Lung (tissue), 12 donors: ENCODE measurements around the gene SPSB1. TPM values are rescaled to one million over a fixed set of nuclear protein-coding genes. Genes with fewer than 3 reads are reported as not detected.
A peak's percentile ranks its signal among the peaks of the same experiment; 100 is the strongest.

Source experiments
- ATAC-seq: fragments of 200-7000 bp; cut with Tn5 transposase; one replicate; pipeline ENCODE4 v1.9.1; 2020; ENCODE audit warnings: moderate number of reproducible peaks; ENCODE audit not compliant: insufficient read depth, low FRiP score
- DNase-seq, 3 donors: peaks; one replicate each; pipeline ENCODE4 v3.0.0-alpha.2; 2013 to 2017
- H3K27ac ChIP-seq, 2 donors: one replicate each; pipeline ENCODE4 v1.5.1; 2013; ENCODE audit warnings: mild to moderate bottlenecking in 2 of 2, moderate library complexity in 2 of 2, control low read depth in 1 of 2, inconsistent platforms in 1 of 2, low read depth in 1 of 2, low read length in 1 of 2
- H3K27me3 ChIP-seq, 3 donors: one replicate each; pipeline ENCODE4 v1.5.1; 2013; ENCODE audit warnings: low read length in 2 of 3; ENCODE audit not compliant: control insufficient read depth in 3 of 3, insufficient read depth in 3 of 3
- H3K36me3 ChIP-seq, 4 donors: one replicate each; pipeline ENCODE4 v1.5.1; 2013; ENCODE audit warnings: low read length in 4 of 4, mild to moderate bottlenecking in 1 of 4, moderate library complexity in 1 of 4; ENCODE audit not compliant: control insufficient read depth in 4 of 4, insufficient read depth in 4 of 4
- H3K4me1 ChIP-seq, 5 donors: one replicate each; pipeline ENCODE4 v1.5.1; 2013; ENCODE audit warnings: low read length in 5 of 5, mild to moderate bottlenecking in 2 of 5, moderate library complexity in 1 of 5; ENCODE audit not compliant: control insufficient read depth in 5 of 5, insufficient read depth in 5 of 5
- H3K4me3 ChIP-seq: one replicate; pipeline ENCODE4 v1.5.1; 2013; ENCODE audit warnings: mild to moderate bottlenecking, control low read depth, moderate library complexity
- H3K9ac ChIP-seq, 2 donors: one replicate each; pipeline ENCODE4 v1.5.1; 2013; ENCODE audit warnings: low read length in 2 of 2, control low read depth in 1 of 2; ENCODE audit not compliant: insufficient read depth in 1 of 2
- H3K9me3 ChIP-seq, 4 donors: one replicate each; pipeline ENCODE4 v1.5.1; 2013; ENCODE audit warnings: low read length in 3 of 4, mild to moderate bottlenecking in 1 of 4, moderate library complexity in 1 of 4; ENCODE audit not compliant: control insufficient read depth in 4 of 4, insufficient read depth in 3 of 4
- WGBS, 2 donors: extraction: QIAGEN DNeasy Blood & Tissue Kit; methylation state at CpG; one replicate each; pipeline ENCODE4 v1.1.7; 2013; 5-methylcytosine and 5-hydroxymethylcytosine counted together
- polyA plus RNA-seq, 2 donors: library from polyadenylated mRNA; stranded (reverse); fragments of 200-250 nt; gene quantifications; one replicate each; pipeline ENCODE4 v1.2.1, GENCODE V29; 2013
- total RNA-seq, 2 donors: library from RNA; depleted of rRNA in 1 of 2; stranded (reverse); fragments of >200 nt in 1 of 2; gene quantifications; one replicate each; pipeline ENCODE4 v1.2.1, GENCODE V29; 2014 to 2021
- TF ChIP-seq, protein P1 (sequence below): IDR thresholded peaks from 2 replicates; pipeline ENCODE4 v1.5.1; 2012; ENCODE audit warnings: mild to moderate bottlenecking; ENCODE audit errors: control extremely low read depth, extremely low read depth
- donor health status: control.
- donor health status: control.
- donor health status: Bipolar disorder and iron deficiency.
- donor health status: healthy.
- donor health status: DM: yes; HTN: yes; CAD: no.

Gene SPSB1
- total and polyA plus RNA-seq, 4 donors = 9.5 to 25.9 (median 21.6) TPM

DNA sequence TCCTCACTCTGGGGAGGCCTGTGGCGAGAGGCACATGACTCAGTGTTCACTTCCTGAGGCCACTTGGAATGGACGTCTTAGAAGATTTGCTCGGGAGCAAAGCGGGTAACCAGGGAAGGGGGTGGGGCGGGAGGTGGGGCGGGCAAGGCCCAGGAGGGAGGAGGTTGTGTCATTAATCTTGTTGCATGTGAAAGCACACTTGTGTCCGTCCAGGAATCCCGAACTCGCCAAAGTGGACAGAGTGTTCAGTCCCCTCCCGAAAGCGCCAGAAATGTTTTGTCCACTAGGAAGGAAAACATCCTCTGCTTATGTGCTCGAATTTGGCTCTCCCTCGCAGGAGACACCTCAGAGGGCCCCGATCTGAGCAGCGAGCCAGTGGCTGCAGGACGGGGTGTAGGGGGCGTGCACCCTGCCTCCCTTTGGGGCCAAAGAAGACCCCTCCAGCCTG lies 84.2 kb downstream of the SPSB1 start:
- Histone ChIP-seq H3K4me1 (peaks cover 0 to 29% (median 3%) of the 10 kb centered on the region in 5 donors), H3K9me3 (no peaks in the 10 kb centered on the region), H3K27ac (peak overlapping the region in 1 of 2 donors; percentile 57), H3K27me3 (no peaks in the 10 kb centered on the region), H3K36me3 (no peaks in the 10 kb centered on the region), H3K4me3 (no peak overlapping the region), H3K9ac (no peak overlapping the region)
- DNase-seq = no peak
- TF ChIP-seq, protein P1, sequence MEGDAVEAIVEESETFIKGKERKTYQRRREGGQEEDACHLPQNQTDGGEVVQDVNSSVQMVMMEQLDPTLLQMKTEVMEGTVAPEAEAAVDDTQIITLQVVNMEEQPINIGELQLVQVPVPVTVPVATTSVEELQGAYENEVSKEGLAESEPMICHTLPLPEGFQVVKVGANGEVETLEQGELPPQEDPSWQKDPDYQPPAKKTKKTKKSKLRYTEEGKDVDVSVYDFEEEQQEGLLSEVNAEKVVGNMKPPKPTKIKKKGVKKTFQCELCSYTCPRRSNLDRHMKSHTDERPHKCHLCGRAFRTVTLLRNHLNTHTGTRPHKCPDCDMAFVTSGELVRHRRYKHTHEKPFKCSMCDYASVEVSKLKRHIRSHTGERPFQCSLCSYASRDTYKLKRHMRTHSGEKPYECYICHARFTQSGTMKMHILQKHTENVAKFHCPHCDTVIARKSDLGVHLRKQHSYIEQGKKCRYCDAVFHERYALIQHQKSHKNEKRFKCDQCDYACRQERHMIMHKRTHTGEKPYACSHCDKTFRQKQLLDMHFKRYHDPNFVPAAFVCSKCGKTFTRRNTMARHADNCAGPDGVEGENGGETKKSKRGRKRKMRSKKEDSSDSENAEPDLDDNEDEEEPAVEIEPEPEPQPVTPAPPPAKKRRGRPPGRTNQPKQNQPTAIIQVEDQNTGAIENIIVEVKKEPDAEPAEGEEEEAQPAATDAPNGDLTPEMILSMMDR = no peak
- 44 to 75% methylated on average over 17 of the region's 17 CpGs for WGBS, 2 donors
- ATAC-seq = peak; percentile 9

DNA sequence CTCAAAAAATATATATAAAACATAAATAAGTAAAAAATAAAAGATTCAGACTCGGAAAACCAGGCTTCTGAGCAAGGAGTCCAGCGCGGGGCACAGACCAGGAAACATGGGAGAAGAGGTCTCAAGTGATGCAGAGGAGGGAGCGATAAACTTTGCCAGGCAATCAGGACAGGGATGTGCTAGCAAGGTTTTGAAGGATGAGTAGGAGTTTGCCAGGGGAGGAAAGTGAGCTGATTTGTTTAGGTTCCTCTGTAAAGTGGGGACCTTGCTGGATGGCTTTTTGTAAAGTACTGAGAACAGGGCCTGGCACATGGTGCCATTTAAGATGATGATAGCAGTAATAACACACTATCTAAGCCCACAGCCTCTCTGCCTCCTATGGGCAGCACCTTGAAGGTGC lies 86.1 kb downstream of the SPSB1 start:
- H3K27me3 ChIP-seq = no peaks in the 10 kb centered on the region
- H3K36me3 ChIP-seq = no peaks in the 10 kb centered on the region
- H3K27ac ChIP-seq = no peak overlapping the region
- no peak for ATAC-seq
- DNase-seq = no peak
- WGBS, 2 donors = 99% methylated on average over 4 of the region's 4 CpGs
- H3K4me1 ChIP-seq = peaks cover 0 to 16% (median 0%) of the 10 kb centered on the region in 5 donors
- no peak overlapping the region for H3K9ac ChIP-seq
- H3K9me3 ChIP-seq = no peaks in the 10 kb centered on the region
- TF ChIP-seq, protein P1 = no peak
- no peak overlapping the region for H3K4me3 ChIP-seq

DNA sequence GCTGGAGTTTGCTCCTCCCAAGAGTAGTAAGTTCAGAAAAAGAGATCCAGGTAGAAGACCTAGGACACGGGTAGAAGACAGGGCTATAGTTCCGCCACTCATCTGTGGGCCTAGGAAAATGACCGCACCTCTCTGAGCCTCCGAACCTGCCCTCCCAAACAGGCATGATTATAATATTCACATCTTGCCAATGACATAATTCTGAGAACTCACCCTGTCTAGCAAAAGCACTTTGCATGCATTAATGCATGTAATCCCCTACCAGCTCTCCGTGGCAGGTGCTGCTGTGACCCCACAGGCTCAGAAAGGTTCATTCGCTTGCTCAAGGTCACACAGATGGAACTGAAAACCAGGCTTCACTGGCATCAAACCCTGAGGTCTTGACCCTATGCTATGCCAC lies 88.0 kb downstream of the SPSB1 start:
- no peak for DNase-seq
- no peaks in the 10 kb centered on the region for H3K9me3 ChIP-seq
- no peaks in the 10 kb centered on the region for H3K27me3 ChIP-seq
- H3K36me3 ChIP-seq = no peaks in the 10 kb centered on the region
- TF ChIP-seq, protein P1 = no peak
- no peak for ATAC-seq
- peaks cover 0 to 14% (median 0%) of the 10 kb centered on the region in 5 donors for H3K4me1 ChIP-seq
- no peak overlapping the region for H3K4me3 ChIP-seq
- no peak overlapping the region for H3K27ac ChIP-seq
- no peak overlapping the region for H3K9ac ChIP-seq
- WGBS, 2 donors = 88 to 96% methylated on average over 6 of the region's 6 CpGs
